ENCODE measurements around the gene PRXL2C.
"Not testable (repeated sequence)": the region's sequence is repeated elsewhere in the genome, so short reads cannot be mapped to it uniquely, and the experiment has no call there.

PRXL2C gene, protein sequence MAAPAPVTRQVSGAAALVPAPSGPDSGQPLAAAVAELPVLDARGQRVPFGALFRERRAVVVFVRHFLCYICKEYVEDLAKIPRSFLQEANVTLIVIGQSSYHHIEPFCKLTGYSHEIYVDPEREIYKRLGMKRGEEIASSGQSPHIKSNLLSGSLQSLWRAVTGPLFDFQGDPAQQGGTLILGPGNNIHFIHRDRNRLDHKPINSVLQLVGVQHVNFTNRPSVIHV

DNA sequence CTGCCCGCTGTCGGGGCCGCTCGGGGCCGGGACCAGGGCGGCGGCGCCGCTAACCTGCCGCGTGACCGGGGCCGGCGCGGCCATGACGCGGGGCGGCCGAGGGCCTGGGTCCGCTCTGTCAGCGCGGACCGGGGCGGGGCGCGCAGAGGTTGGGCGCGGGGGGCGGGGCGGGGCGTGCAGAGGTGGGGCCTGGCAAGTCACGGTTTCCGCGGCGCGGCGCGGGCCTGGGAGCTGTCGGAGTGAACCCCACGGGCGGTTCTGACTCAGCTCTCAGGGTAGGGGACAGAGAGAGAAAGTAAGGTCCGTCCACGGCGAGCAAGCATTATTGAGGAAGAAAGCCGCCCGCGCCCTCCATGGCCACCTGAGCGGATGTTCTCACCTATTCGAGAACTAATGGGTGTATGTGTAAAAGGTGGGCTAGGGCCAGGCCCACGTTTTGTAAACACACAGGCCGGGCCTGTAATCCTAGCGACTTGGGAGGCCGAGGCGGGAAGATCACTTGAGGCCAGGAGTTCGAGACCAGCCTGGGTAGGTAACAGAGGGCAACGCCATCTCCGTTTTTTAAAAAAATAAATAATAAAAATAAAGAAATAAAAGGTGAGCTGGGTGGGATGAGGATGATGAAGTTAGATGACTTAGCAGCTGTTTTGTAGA lies at the start of gene PRXL2C:
PRXL2C (minus strand) TSS at position 120 of the 654 bp plus-strand sequence; CDS start at position 84, 36 bp downstream.
- TF ChIP-seq EZH2 (IDR thresholded peaks at IDR 0.05) = no peak
- no peak for TF ChIP-seq POLR2AphosphoS5 (IDR thresholded peaks at IDR 0.05; ENCODE audit: borderline replicate concordance, low read depth, low read length)
- no peak for TF ChIP-seq FOXP2 (optimal IDR thresholded peaks at IDR 0.05; ENCODE audit: control extremely low read depth, extremely low read length, insufficient read depth)
- Histone ChIP-seq H3K4me3 (peak within 1 kb of the TSS; percentile 87), H3K9me3 (ENCODE audit: low read depth, low read length) (no peaks in the 10 kb centered on the region), H3K36me3 (ENCODE audit: insufficient read depth, low read length) (peaks cover 7% of the 10 kb centered on the region; the same call in 1 of the 2 replicates), H3K27ac (peak within 1 kb of the TSS; percentile 40; the same call in 1 of the 2 replicates), H3K9ac (ENCODE audit: insufficient read length) (peak within 1 kb of the TSS; percentile 73)
- no peak for DNase-seq (ENCODE audit: low read depth, low spot score)

DNA sequence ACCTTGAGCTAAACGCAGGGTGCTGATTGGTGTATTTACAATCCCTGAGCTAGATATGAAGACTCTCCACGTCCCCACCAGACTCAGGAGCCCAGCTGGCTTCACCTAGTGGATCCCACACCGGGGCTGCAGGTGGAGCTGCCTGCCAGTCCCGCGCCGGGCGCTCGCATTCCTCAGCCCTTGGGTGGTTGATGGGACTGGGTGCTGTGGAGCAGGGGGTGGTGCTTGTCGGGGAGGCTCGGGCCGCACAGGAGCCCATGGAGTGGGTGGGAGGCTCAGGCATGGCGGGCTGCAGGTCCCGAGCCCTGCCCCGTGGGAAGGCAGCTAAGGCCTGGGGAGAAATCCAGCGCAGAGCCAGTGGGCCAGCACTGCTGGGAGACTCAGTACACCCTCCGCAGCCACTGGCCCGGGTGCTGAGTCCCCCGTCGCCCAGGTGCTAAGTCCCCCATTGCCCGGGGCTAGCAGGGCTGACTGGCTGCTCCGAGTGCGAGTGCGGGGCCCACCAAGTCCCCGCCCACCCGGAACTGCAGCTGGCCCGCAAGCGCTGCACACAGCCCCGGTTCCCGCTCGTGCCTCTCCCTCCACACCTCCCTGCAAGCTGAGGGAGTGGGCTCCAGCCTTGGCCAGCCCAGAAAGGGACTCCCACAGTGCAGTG lies 45.7 kb upstream of the PRXL2C start:
- not testable (repeated sequence) for H3K27ac ChIP-seq; DNase-seq (ENCODE audit: low read depth, low spot score); H3K4me3 ChIP-seq; H3K36me3 ChIP-seq (ENCODE audit: insufficient read depth, low read length); H3K9ac ChIP-seq (ENCODE audit: insufficient read length); H3K9me3 ChIP-seq (ENCODE audit: low read depth, low read length)

DNA sequence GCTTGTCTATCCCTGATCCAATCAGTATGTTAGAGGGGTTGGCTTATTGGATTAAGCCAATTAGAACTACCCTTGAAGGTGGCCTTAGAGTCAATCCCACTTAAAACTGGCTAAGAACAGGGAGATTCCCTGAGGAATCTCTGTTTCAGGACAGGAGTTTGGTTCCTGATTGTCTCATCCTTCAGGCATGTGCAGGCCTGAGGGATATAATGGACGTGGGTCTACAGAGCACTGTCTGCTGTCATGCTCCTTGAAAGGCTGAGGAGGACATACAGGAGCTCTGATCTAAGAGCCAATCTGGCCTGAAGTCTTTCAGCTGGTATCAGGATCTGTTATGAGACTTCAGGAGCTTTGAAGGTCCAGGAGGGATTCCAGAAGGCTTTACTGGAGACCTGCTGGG lies 36.2 kb upstream of the PRXL2C start:
- DNase-seq (ENCODE audit: low read depth, low spot score) = no peak
- Histone ChIP-seq H3K9me3 (ENCODE audit: low read depth, low read length) (no peaks in the 10 kb centered on the region), H3K36me3 (ENCODE audit: insufficient read depth, low read length) (no peaks in the 10 kb centered on the region), H3K9ac (ENCODE audit: insufficient read length) (no peak overlapping the region), H3K27ac (no peak overlapping the region), H3K4me3 (no peak overlapping the region)
- no peak for TF ChIP-seq POLR2AphosphoS5 (IDR thresholded peaks at IDR 0.05; ENCODE audit: borderline replicate concordance, low read depth, low read length)
- TF ChIP-seq EZH2 (IDR thresholded peaks at IDR 0.05) = no peak
- TF ChIP-seq FOXP2 (optimal IDR thresholded peaks at IDR 0.05; ENCODE audit: control extremely low read depth, extremely low read length, insufficient read depth) = no peak

DNA sequence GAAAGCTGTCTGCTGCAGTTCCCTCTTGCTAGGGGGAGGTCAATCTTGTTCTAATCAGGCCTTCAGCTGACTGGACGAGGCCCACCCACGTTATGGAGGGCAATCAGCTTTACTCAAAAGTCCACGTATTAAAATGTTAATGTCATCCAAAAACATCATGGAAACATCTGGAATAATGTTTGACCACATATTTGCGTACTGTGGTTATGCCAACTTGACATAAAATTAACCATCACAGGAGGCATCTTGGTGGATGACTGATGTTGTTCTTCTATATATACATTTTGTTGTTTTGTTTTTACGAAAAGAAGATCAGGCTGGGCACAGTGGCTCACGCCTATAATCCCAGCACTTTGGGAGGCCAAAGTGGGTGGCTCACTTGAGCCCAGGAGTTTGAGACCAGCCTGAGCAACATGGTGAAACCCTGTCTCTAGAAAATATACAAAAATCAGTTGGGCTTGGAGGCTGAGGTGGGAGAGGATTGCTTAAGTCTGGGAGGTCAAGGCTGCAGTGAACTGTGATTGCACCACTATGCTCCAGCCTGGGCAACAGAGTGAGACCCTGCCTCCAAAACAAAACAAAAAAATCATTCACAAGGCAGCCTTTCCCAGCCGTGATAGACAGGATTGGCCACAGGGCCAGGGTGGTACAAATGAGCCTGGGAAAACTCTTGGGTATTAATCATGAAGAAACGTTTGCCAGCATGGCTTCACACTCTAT lies 33.8 kb upstream of the PRXL2C start:
- Histone ChIP-seq H3K9me3 (ENCODE audit: low read depth, low read length) (no peaks in the 10 kb centered on the region), H3K36me3 (ENCODE audit: insufficient read depth, low read length) (no peaks in the 10 kb centered on the region), H3K4me3 (no peak overlapping the region), H3K27ac (no peak overlapping the region), H3K9ac (ENCODE audit: insufficient read length) (no peak overlapping the region)
- no peak for DNase-seq (ENCODE audit: low read depth, low spot score)
- no peak for TF ChIP-seq POLR2AphosphoS5 (IDR thresholded peaks at IDR 0.05; ENCODE audit: borderline replicate concordance, low read depth, low read length)
- TF ChIP-seq FOXP2 (optimal IDR thresholded peaks at IDR 0.05; ENCODE audit: control extremely low read depth, extremely low read length, insufficient read depth) = no peak
- TF ChIP-seq EZH2 (IDR thresholded peaks at IDR 0.05) = no peak

DNA sequence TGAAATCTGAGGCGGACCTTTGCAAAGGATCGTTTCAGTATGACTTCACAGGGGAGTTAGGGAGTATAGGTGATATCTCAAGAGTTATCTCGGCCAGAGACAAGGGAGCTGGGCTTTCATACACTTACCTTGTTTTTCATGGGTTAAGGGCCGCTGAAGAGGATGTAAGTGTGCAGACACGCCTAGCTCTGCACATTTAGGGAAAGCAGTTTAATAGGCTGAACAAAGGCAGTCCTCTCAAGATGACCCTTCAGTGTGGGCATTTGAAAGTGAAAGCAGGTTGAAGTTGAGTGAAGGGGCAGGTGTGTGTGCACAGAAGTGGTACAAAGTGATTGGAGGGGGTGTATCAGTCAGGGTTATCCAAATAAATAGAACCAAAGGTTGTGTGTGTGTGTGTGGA lies 33.1 kb upstream of the PRXL2C start:
- no peak for DNase-seq (ENCODE audit: low read depth, low spot score)
- no peak overlapping the region for H3K4me3 ChIP-seq
- H3K9me3 ChIP-seq (ENCODE audit: low read depth, low read length) = no peaks in the 10 kb centered on the region
- H3K9ac ChIP-seq (ENCODE audit: insufficient read length) = no peak overlapping the region
- TF ChIP-seq EZH2 (IDR thresholded peaks at IDR 0.05) = no peak
- TF ChIP-seq POLR2AphosphoS5 (IDR thresholded peaks at IDR 0.05; ENCODE audit: borderline replicate concordance, low read depth, low read length) = no peak
- H3K27ac ChIP-seq = no peak overlapping the region
- H3K36me3 ChIP-seq (ENCODE audit: insufficient read depth, low read length) = no peaks in the 10 kb centered on the region

DNA sequence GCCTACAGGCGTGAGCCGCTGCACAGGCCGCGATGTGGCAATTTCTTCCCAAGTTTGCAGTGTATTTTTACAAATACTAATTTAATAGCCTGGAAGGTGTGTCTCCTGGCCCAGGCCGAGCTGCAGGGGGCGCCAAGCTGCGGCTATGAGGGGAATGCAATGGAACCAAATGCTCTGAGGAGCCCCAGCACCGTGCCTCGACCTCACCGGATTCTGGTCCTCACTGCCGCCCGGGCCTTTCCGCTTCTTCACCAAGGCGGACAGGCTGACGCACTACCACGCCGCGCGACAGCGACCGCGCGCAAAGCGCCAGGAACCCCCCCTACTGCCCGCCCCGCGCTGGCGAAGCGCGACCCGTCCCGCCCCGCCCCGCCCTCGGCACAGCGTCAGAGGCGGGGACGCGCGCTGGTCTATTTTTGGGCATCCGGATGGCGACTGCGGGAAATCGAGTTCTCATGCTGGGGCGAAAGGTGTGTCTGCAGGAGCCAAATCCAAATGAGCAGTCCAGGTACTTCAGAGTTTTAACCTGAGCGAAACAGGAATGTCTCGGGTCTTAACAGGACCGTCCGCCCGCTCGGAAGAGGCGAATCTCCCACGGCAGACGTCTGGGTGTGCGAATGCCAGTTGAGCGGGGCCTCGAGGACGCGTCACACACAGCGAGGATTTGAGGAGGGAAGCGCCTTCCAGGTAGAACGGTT lies 31.7 kb upstream of the PRXL2C start:
- no peak for TF ChIP-seq FOXP2 (optimal IDR thresholded peaks at IDR 0.05; ENCODE audit: control extremely low read depth, extremely low read length, insufficient read depth)
- H3K36me3 ChIP-seq (ENCODE audit: insufficient read depth, low read length) = no peaks in the 10 kb centered on the region
- DNase-seq (ENCODE audit: low read depth, low spot score) = no peak
- no peak overlapping the region for H3K27ac ChIP-seq
- H3K9me3 ChIP-seq (ENCODE audit: low read depth, low read length) = no peaks in the 10 kb centered on the region
- H3K4me3 ChIP-seq = no peak overlapping the region
- no peak overlapping the region for H3K9ac ChIP-seq (ENCODE audit: insufficient read length)

DNA sequence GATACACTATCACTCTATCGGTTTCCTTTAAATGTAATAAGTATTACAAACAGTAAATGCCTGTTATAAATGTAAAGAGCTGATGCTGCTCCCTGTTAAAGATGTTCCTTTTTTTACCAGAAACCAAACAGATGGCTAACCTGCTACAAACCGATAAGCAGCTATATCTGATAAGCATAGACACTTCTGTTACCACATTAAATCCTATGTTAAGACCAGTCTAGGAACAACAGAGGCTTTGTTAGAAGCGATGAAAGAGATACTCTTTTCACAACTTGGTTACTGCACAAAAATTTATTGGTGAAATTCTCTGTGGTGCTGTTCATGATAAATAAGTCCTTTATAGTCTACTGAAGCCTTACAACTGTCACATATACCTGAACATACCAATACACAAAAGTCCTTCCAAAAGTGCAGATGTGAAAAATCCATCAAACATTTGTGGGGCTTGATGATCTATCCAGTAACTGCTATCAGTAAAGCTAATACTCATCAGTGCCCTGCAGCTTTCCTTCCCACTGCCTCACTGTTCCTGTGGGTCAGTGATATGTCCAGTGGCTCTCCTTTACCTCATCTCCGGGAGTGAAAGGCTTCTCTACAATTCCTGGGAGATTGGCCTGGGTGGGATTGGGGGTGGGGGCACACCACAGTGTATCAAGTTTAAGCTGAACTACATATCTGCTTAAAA lies 25.8 kb upstream of the PRXL2C start:
- no peak for TF ChIP-seq POLR2AphosphoS5 (IDR thresholded peaks at IDR 0.05; ENCODE audit: borderline replicate concordance, low read depth, low read length)
- no peak for TF ChIP-seq EZH2 (IDR thresholded peaks at IDR 0.05)
- TF ChIP-seq FOXP2 (optimal IDR thresholded peaks at IDR 0.05; ENCODE audit: control extremely low read depth, extremely low read length, insufficient read depth) = no peak

More for the DNA sequence above, 25.8 kb upstream of the PRXL2C start:
- H3K4me3 ChIP-seq = no peak overlapping the region
- no peak overlapping the region for H3K9ac ChIP-seq (ENCODE audit: insufficient read length)
- H3K9me3 ChIP-seq (ENCODE audit: low read depth, low read length) = no peaks in the 10 kb centered on the region
- H3K27ac ChIP-seq = no peak overlapping the region
- no peak for DNase-seq (ENCODE audit: low read depth, low spot score)
- no peaks in the 10 kb centered on the region for H3K36me3 ChIP-seq (ENCODE audit: insufficient read depth, low read length)

All from SK-N-MC (cell line).